Neuronal stem cell (in vitro differentiated cells): ENCODE data around the gene GRIA1.

Experiments used
- DNase-seq: peaks from one replicate; pipeline ENCODE4 v3.0.0-alpha.2; 2013; ENCODE audit warnings: low spot score
- H2AFZ ChIP-seq: one replicate; pipeline ENCODE4 v1.6.1; 2013; ENCODE audit warnings: mild to moderate bottlenecking, low read length, inconsistent platforms
- H2AK5ac ChIP-seq: 2 replicates; pipeline ENCODE4 v1.6.1; 2013; ENCODE audit warnings: low read depth, mild to moderate bottlenecking, inconsistent platforms, low read length, moderate library complexity, mixed read lengths
- H2BK120ac ChIP-seq: 2 replicates; pipeline ENCODE4 v1.6.1; 2013; ENCODE audit warnings: low read depth, mild to moderate bottlenecking, inconsistent platforms, low read length, moderate library complexity, mixed read lengths
- H2BK12ac ChIP-seq: one replicate; pipeline ENCODE4 v1.6.1; 2013; ENCODE audit warnings: low read length, inconsistent platforms
- H2BK15ac ChIP-seq: 2 replicates; pipeline ENCODE4 v1.6.1; 2013; ENCODE audit warnings: mild to moderate bottlenecking, low read length, inconsistent platforms, mixed read lengths
- H2BK5ac ChIP-seq: one replicate; pipeline ENCODE4 v1.6.1; 2013; ENCODE audit warnings: inconsistent platforms, mild to moderate bottlenecking, low read length, moderate library complexity
- H3K14ac ChIP-seq: one replicate; pipeline ENCODE4 v1.6.1; 2013; ENCODE audit warnings: low read length, inconsistent platforms
- H3K18ac ChIP-seq: 2 replicates; pipeline ENCODE4 v1.6.1; 2013; ENCODE audit warnings: low read length, inconsistent platforms
- H3K23ac ChIP-seq: 2 replicates; pipeline ENCODE4 v1.6.1; 2013; ENCODE audit warnings: low read depth, mild to moderate bottlenecking, mixed read lengths, low read length, inconsistent platforms; ENCODE audit not compliant: poor library complexity
- H3K27ac ChIP-seq: replicated peaks from 3 replicates; pipeline ENCODE4 v1.5.1; 2013; ENCODE audit warnings: low read length, inconsistent platforms
- H3K27me3 ChIP-seq, 3 experiments: 2 replicates each; pipeline ENCODE4 v1.6.1; 2013; ENCODE audit warnings: low read length in 3 of 3, mild to moderate bottlenecking in 2 of 3, inconsistent platforms in 1 of 3, low read depth in 1 of 3, mixed read lengths in 1 of 3, moderate library complexity in 1 of 3; ENCODE audit not compliant: control insufficient read depth in 3 of 3, insufficient read depth in 3 of 3
- H3K36me3 ChIP-seq, 2 donors: replicated peaks in 1 of 2; 2 replicates each; pipeline ENCODE4 v1.6.1; 2013; ENCODE audit warnings: low read length in 2 of 2; ENCODE audit not compliant: control insufficient read depth in 2 of 2, insufficient read depth in 2 of 2
- H3K4ac ChIP-seq: 2 replicates; pipeline ENCODE4 v1.6.1; 2013; ENCODE audit warnings: inconsistent platforms, mild to moderate bottlenecking, low read length, moderate library complexity
- H3K4me1 ChIP-seq, 2 donors: 1 replicate in 1 of 2; 2 replicates in 1 of 2; pipeline ENCODE4 v1.6.1; 2013; ENCODE audit warnings: low read length in 2 of 2, low read depth in 1 of 2; ENCODE audit not compliant: control insufficient read depth in 2 of 2, insufficient read depth in 1 of 2
- H3K4me2 ChIP-seq: one replicate; pipeline ENCODE4 v1.6.1; 2013; ENCODE audit warnings: mild to moderate bottlenecking, low read length, inconsistent platforms; ENCODE audit not compliant: insufficient read depth, poor library complexity, severe bottlenecking
- H3K4me3 ChIP-seq, 2 donors: 2 replicates each; pipeline ENCODE4 v1.5.1; 2013; ENCODE audit warnings: low read length in 2 of 2, mild to moderate bottlenecking in 2 of 2, inconsistent platforms in 1 of 2, moderate library complexity in 1 of 2
- H3K79me1 ChIP-seq: one replicate; pipeline ENCODE4 v1.6.1; 2013; ENCODE audit warnings: low read depth, mild to moderate bottlenecking, inconsistent platforms, low read length, moderate library complexity
- H3K9ac ChIP-seq: one replicate; pipeline ENCODE4 v1.6.1; 2013; ENCODE audit warnings: mild to moderate bottlenecking, low read depth, low read length, inconsistent platforms; ENCODE audit not compliant: poor library complexity
- H3K9me3 ChIP-seq, 2 donors: replicated peaks in 1 of 2; 2 replicates each; pipeline versions ENCODE3 to v1.6.1; 2013; ENCODE audit warnings: low read length in 2 of 2, mild to moderate bottlenecking in 2 of 2, inconsistent platforms in 1 of 2, low read depth in 1 of 2, mixed read lengths in 1 of 2, moderate library complexity in 1 of 2; ENCODE audit not compliant: control insufficient read depth in 2 of 2, insufficient read depth in 1 of 2
- H4K8ac ChIP-seq: one replicate; pipeline ENCODE4 v1.6.1; 2013; ENCODE audit warnings: low read depth, mild to moderate bottlenecking, inconsistent platforms, low read length, moderate library complexity
- H4K91ac ChIP-seq: one replicate; pipeline ENCODE4 v1.6.1; 2013; ENCODE audit warnings: low read length, low read depth, mild to moderate bottlenecking, inconsistent platforms; ENCODE audit not compliant: poor library complexity
- WGBS, 2 donors: extraction: QIAGEN DNeasy Blood & Tissue Kit; methylation state at CpG; one replicate each; pipeline ENCODE4 v1.1.7; 2013; ENCODE audit warnings: missing lambda C conversion rate in 2 of 2, mixed read lengths in 1 of 2; ENCODE audit not compliant: insufficient read length in 2 of 2, insufficient replicate concordance in 1 of 2; ENCODE audit errors: extremely low coverage in 2 of 2; 5-methylcytosine and 5-hydroxymethylcytosine counted together

The GRIA1 gene

GRCh38 chr5:153676821-153677220 lies 186.4 kb downstream of the GRIA1 start:
- H3K9me3 ChIP-seq = peaks cover 0 to 13% of the 10 kb centered on the region in 2 donors
- H3K14ac ChIP-seq = no peak overlapping the region
- no peak overlapping the region for H4K8ac ChIP-seq
- no peak overlapping the region for H3K23ac ChIP-seq
- H3K18ac ChIP-seq = peak overlapping the region; percentile 1
- H3K4me1 ChIP-seq = no peaks in the 10 kb centered on the region
- no peak overlapping the region for H2BK5ac ChIP-seq
- no peak overlapping the region for H3K27ac ChIP-seq
- no peaks in the 10 kb centered on the region for H3K27me3 ChIP-seq
- WGBS, 2 donors = no CpG with 5 or more reads among the region's 7 CpGs
- no peak overlapping the region for H2AK5ac ChIP-seq
- no peak overlapping the region for H3K4ac ChIP-seq
- no peaks in the 10 kb centered on the region for H3K79me1 ChIP-seq
- no peak overlapping the region for H2BK15ac ChIP-seq
- peaks cover 9 to 60% of the 10 kb centered on the region in 2 donors for H3K36me3 ChIP-seq
- no peak overlapping the region for H2BK12ac ChIP-seq
- H3K9ac ChIP-seq = no peak overlapping the region
- H3K4me3 ChIP-seq = no peak overlapping the region
- no peak overlapping the region for H3K4me2 ChIP-seq
- H4K91ac ChIP-seq = no peak overlapping the region
- no peak overlapping the region for H2BK120ac ChIP-seq
- H2AFZ ChIP-seq = no peak overlapping the region
- no peak for DNase-seq

GRCh38 chr5:153678617-153679329 lies 188.3 kb downstream of the GRIA1 start:
- H4K8ac ChIP-seq = no peak overlapping the region
- H4K91ac ChIP-seq = peak overlapping the region; percentile 80
- DNase-seq = no peak
- no peak overlapping the region for H3K18ac ChIP-seq
- H3K27me3 ChIP-seq = no peaks in the 10 kb centered on the region
- H3K23ac ChIP-seq = no peak overlapping the region
- H3K36me3 ChIP-seq = peaks cover 9 to 64% of the 10 kb centered on the region in 2 donors
- no peak overlapping the region for H2BK5ac ChIP-seq
- H3K14ac ChIP-seq = no peak overlapping the region
- no peak overlapping the region for H2BK12ac ChIP-seq
- H3K27ac ChIP-seq = no peak overlapping the region
- WGBS, 2 donors = no CpG with 5 or more reads among the region's 4 CpGs
- H3K4me1 ChIP-seq = no peaks in the 10 kb centered on the region
- H2BK120ac ChIP-seq = no peak overlapping the region
- H3K9me3 ChIP-seq = peaks cover 0 to 13% of the 10 kb centered on the region in 2 donors
- no peak overlapping the region for H3K4me3 ChIP-seq
- H3K4ac ChIP-seq = no peak overlapping the region
- H3K79me1 ChIP-seq = no peaks in the 10 kb centered on the region
- H2BK15ac ChIP-seq = no peak overlapping the region
- no peak overlapping the region for H2AFZ ChIP-seq
- no peak overlapping the region for H3K4me2 ChIP-seq
- no peak overlapping the region for H3K9ac ChIP-seq
- no peak overlapping the region for H2AK5ac ChIP-seq

- Histone ChIP-seq H3K27me3 (no peaks in the 10 kb centered on the region), H3K4ac (no peak overlapping the region), H3K4me1 (no peaks in the 10 kb centered on the region), H2AFZ (no peak overlapping the region), H2BK5ac (no peak overlapping the region), H3K23ac (no peak overlapping the region), H3K79me1 (no peaks in the 10 kb centered on the region), H2BK120ac (no peak overlapping the region), H3K14ac (no peak overlapping the region), H3K4me2 (no peak overlapping the region), H3K27ac (no peak overlapping the region), H2BK12ac (no peak overlapping the region), H3K4me3 (no peak overlapping the region), H2AK5ac (no peak overlapping the region), H3K18ac (no peak overlapping the region), H4K8ac (no peak overlapping the region), H3K9me3 (no peaks in the 10 kb centered on the region), H4K91ac (no peak overlapping the region), H2BK15ac (no peak overlapping the region), H3K36me3 (peaks cover 0 to 38% of the 10 kb centered on the region in 2 donors), H3K9ac (no peak overlapping the region)
- DNase-seq = no peak
- WGBS, 2 donors = no CpG with 5 or more reads among the region's 3 CpGs
Observed at GRCh38 chr5:153690236-153690635, 199.8 kb downstream of the GRIA1 start.

- Histone ChIP-seq H2BK5ac (no peak overlapping the region), H3K4me1 (peaks cover 4 to 6% of the 10 kb centered on the region in 2 donors), H4K8ac (no peak overlapping the region), H4K91ac (no peak overlapping the region), H2AK5ac (no peak overlapping the region), H3K18ac (no peak overlapping the region), H3K4ac (no peak overlapping the region), H3K23ac (no peak overlapping the region), H2BK15ac (no peak overlapping the region), H2AFZ (no peak overlapping the region), H3K36me3 (peaks cover 7 to 30% of the 10 kb centered on the region in 2 donors), H3K27ac (no peak overlapping the region), H2BK12ac (no peak overlapping the region), H3K9me3 (peaks cover 2 to 4% of the 10 kb centered on the region in 2 donors), H3K27me3 (no peaks in the 10 kb centered on the region), H3K79me1 (no peaks in the 10 kb centered on the region), H3K14ac (no peak overlapping the region), H3K4me2 (no peak overlapping the region), H3K4me3 (no peak overlapping the region), H2BK120ac (no peak overlapping the region), H3K9ac (no peak overlapping the region)
- DNase-seq = no peak
- no CpG with 5 or more reads among the region's 3 CpGs for WGBS, 2 donors
Observed at GRCh38 chr5:153696256-153696655, 205.8 kb downstream of the GRIA1 start.
